Liver (tissue), 3 donors: ENCODE results near the gene SEC61B.

Experiments
- GABPA ChIP-seq, 2 donors: IDR thresholded peaks in 1 of 2; conservative IDR thresholded peaks in 1 of 2; 2 replicates each; pipeline ENCODE4 v1.6.1; 2016; ENCODE audit warnings: antibody characterized with exemption in 2 of 2, mild to moderate bottlenecking in 1 of 2, moderate library complexity in 1 of 2
- HNF4A ChIP-seq, 2 donors: conservative IDR thresholded peaks; 2 replicates each; pipeline ENCODE4 v1.6.1; 2016; ENCODE audit warnings: antibody characterized with exemption in 2 of 2, mild to moderate bottlenecking in 2 of 2
- JUND ChIP-seq, 2 donors: IDR thresholded peaks; 2 replicates each; pipeline ENCODE4 v1.6.1; 2016; ENCODE audit warnings: antibody characterized with exemption in 2 of 2
- MAX ChIP-seq: IDR thresholded peaks from 2 replicates; pipeline ENCODE4 v1.6.1; 2016; ENCODE audit warnings: antibody characterized with exemption
- RAD21 ChIP-seq, 2 donors: IDR thresholded peaks; 2 replicates each; pipeline ENCODE4 v1.6.1; 2016; ENCODE audit warnings: antibody characterized with exemption in 2 of 2, mild to moderate bottlenecking in 2 of 2
- RXRA ChIP-seq, 2 donors: IDR thresholded peaks; 2 replicates each; pipeline ENCODE4 v1.6.1; 2017 to 2018; ENCODE audit warnings: antibody characterized with exemption in 2 of 2, mild to moderate bottlenecking in 1 of 2
- SP1 ChIP-seq: IDR thresholded peaks from 2 replicates; pipeline ENCODE4 v1.6.1; 2018; ENCODE audit warnings: antibody characterized with exemption, mild to moderate bottlenecking
- TAF1 ChIP-seq: conservative IDR thresholded peaks from 2 replicates; pipeline ENCODE4 v1.6.1; 2016; ENCODE audit warnings: antibody characterized with exemption, mild to moderate bottlenecking
- TF ChIP-seq, protein P1 (sequence below): fragments of 150-350 bp; IDR thresholded peaks from 2 replicates; pipeline ENCODE4 v1.5.1; 2017; ENCODE audit warnings: improper control_type of control experiment, low read depth, low read length; ENCODE audit not compliant: missing input control
- TF ChIP-seq, protein P2 (sequence below): IDR thresholded peaks from 2 replicates; pipeline ENCODE4 v1.6.1; 2016; ENCODE audit warnings: antibody characterized with exemption, mild to moderate bottlenecking
- TF ChIP-seq, protein P3 (sequence below): IDR thresholded peaks from 2 replicates; pipeline ENCODE4 v1.6.1; 2016; ENCODE audit warnings: antibody characterized with exemption
- donor health status: healthy.
- donor health status: healthy.

GRCh38 chr9:99235926-99236634, 14.0 kb downstream of the SEC61B start:
- TF ChIP-seq TAF1 (no peak), RAD21 (IDR thresholded peaks at IDR 0.05) (no peak), GABPA (IDR thresholded peaks at IDR 0.05 in 1 of 2, conservative IDR thresholded peaks at IDR 0.05 in 1 of 2) (no peak), RXRA (IDR thresholded peaks at IDR 0.05) (no peak), MAX (no peak), HNF4A (conservative IDR thresholded peaks at IDR 0.05) (no peak), SP1 (no peak), JUND (IDR thresholded peaks at IDR 0.05) (no peak)
- TF ChIP-seq, protein P1, sequence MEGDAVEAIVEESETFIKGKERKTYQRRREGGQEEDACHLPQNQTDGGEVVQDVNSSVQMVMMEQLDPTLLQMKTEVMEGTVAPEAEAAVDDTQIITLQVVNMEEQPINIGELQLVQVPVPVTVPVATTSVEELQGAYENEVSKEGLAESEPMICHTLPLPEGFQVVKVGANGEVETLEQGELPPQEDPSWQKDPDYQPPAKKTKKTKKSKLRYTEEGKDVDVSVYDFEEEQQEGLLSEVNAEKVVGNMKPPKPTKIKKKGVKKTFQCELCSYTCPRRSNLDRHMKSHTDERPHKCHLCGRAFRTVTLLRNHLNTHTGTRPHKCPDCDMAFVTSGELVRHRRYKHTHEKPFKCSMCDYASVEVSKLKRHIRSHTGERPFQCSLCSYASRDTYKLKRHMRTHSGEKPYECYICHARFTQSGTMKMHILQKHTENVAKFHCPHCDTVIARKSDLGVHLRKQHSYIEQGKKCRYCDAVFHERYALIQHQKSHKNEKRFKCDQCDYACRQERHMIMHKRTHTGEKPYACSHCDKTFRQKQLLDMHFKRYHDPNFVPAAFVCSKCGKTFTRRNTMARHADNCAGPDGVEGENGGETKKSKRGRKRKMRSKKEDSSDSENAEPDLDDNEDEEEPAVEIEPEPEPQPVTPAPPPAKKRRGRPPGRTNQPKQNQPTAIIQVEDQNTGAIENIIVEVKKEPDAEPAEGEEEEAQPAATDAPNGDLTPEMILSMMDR: no peak
- TF ChIP-seq, protein P2, sequence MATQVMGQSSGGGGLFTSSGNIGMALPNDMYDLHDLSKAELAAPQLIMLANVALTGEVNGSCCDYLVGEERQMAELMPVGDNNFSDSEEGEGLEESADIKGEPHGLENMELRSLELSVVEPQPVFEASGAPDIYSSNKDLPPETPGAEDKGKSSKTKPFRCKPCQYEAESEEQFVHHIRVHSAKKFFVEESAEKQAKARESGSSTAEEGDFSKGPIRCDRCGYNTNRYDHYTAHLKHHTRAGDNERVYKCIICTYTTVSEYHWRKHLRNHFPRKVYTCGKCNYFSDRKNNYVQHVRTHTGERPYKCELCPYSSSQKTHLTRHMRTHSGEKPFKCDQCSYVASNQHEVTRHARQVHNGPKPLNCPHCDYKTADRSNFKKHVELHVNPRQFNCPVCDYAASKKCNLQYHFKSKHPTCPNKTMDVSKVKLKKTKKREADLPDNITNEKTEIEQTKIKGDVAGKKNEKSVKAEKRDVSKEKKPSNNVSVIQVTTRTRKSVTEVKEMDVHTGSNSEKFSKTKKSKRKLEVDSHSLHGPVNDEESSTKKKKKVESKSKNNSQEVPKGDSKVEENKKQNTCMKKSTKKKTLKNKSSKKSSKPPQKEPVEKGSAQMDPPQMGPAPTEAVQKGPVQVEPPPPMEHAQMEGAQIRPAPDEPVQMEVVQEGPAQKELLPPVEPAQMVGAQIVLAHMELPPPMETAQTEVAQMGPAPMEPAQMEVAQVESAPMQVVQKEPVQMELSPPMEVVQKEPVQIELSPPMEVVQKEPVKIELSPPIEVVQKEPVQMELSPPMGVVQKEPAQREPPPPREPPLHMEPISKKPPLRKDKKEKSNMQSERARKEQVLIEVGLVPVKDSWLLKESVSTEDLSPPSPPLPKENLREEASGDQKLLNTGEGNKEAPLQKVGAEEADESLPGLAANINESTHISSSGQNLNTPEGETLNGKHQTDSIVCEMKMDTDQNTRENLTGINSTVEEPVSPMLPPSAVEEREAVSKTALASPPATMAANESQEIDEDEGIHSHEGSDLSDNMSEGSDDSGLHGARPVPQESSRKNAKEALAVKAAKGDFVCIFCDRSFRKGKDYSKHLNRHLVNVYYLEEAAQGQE: no peak
- TF ChIP-seq, protein P3, sequence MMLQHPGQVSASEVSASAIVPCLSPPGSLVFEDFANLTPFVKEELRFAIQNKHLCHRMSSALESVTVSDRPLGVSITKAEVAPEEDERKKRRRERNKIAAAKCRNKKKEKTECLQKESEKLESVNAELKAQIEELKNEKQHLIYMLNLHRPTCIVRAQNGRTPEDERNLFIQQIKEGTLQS: no peak
